ENCODE data around the gene TPRX2. TPM values are rescaled to one million over a fixed set of nuclear protein-coding genes. Genes with fewer than 3 reads are reported as not detected.

Gene TPRX2
- total and polyA plus RNA-seq, 2 of the 8 experiments (the other 6 are each of a cell fraction or from before 2014, with no cell fraction given) = not detected

Other genes starting within 250 kb of the TPRX2 start
- gene EHD2, start 145.8 kb upstream of the TPRX2 start, total RNA-seq (2021; fragmentation: NEBNext Ultra II Directional; extraction: Animal tissue kit (Norgen Biotek cat#: 25700)) = 13.0 and 14.3 TPM in 2 replicates
- 4.5 and 12.4 TPM in 2 replicates for gene EHD2, start 145.8 kb upstream of the TPRX2 start, polyA plus RNA-seq (2011; rRNA removed)
- 245 and 262 TPM in 2 replicates for gene NOP53, start 113.7 kb upstream of the TPRX2 start, total RNA-seq (2021; fragmentation: NEBNext Ultra II Directional; extraction: Animal tissue kit (Norgen Biotek cat#: 25700))
- gene NOP53, start 113.7 kb upstream of the TPRX2 start, polyA plus RNA-seq (2011; rRNA removed) = 107 and 220 TPM in 2 replicates
- 361 and 371 TPM in 2 replicates for gene SELENOW, start 80.5 kb upstream of the TPRX2 start, total RNA-seq (2021; fragmentation: NEBNext Ultra II Directional; extraction: Animal tissue kit (Norgen Biotek cat#: 25700))
- 588 and 709 TPM in 2 replicates for gene SELENOW, start 80.5 kb upstream of the TPRX2 start, polyA plus RNA-seq (2011; rRNA removed)
- gene TPRX1, start 54.7 kb upstream of the TPRX2 start, total RNA-seq (2021; fragmentation: NEBNext Ultra II Directional; extraction: Animal tissue kit (Norgen Biotek cat#: 25700)) = not detected in 2 replicates
- gene TPRX1, start 54.7 kb upstream of the TPRX2 start, polyA plus RNA-seq (2011; rRNA removed) = 0.03 and 0.05 TPM in 2 replicates
- gene CRX, start 37.3 kb upstream of the TPRX2 start, total RNA-seq (2021; fragmentation: NEBNext Ultra II Directional; extraction: Animal tissue kit (Norgen Biotek cat#: 25700)) = not detected in 2 replicates
- 0.06 and 0.08 TPM in 2 replicates for gene CRX, start 37.3 kb upstream of the TPRX2 start, polyA plus RNA-seq (2011; rRNA removed)
- not detected in 2 replicates for gene SULT2A1, start 27.1 kb downstream of the TPRX2 start, total RNA-seq (2021; fragmentation: NEBNext Ultra II Directional; extraction: Animal tissue kit (Norgen Biotek cat#: 25700))
- gene SULT2A1, start 27.1 kb downstream of the TPRX2 start, polyA plus RNA-seq (2011; rRNA removed) = not detected in 2 replicates
- gene BSPH1, start 132.9 kb downstream of the TPRX2 start, total RNA-seq (2021; fragmentation: NEBNext Ultra II Directional; extraction: Animal tissue kit (Norgen Biotek cat#: 25700)) = not detected in 2 replicates
- gene BSPH1, start 132.9 kb downstream of the TPRX2 start, polyA plus RNA-seq (2011; rRNA removed) = not detected in 2 replicates
- not detected in 2 replicates for gene ELSPBP1, start 135.4 kb downstream of the TPRX2 start, total RNA-seq (2021; fragmentation: NEBNext Ultra II Directional; extraction: Animal tissue kit (Norgen Biotek cat#: 25700))
- gene ELSPBP1, start 135.4 kb downstream of the TPRX2 start, polyA plus RNA-seq (2011; rRNA removed) = not detected in 2 replicates
- not detected in 2 replicates for gene CABP5, start 184.8 kb downstream of the TPRX2 start, total RNA-seq (2021; fragmentation: NEBNext Ultra II Directional; extraction: Animal tissue kit (Norgen Biotek cat#: 25700))
- not detected in 2 replicates for gene CABP5, start 184.8 kb downstream of the TPRX2 start, polyA plus RNA-seq (2011; rRNA removed)

Data from H1 (cell line).